GM19328 (cell line): ENCODE results near the gene SPTLC1.
A peak's percentile ranks its signal among the peaks of the same experiment; 100 is the strongest.
"Not testable (repeated sequence)": the region's sequence is repeated elsewhere in the genome, so short reads cannot be mapped to it uniquely, and the experiment has no call there.

Experiments used
- ATAC-seq: cut with Tn5 transposase; IDR thresholded peaks from one replicate; pipeline ENCODE4 v1.9.1; 2021; ENCODE audit warnings: mild to moderate bottlenecking, moderate library complexity; ENCODE audit not compliant: unreplicated experiment

Gene SPTLC1, protein sequence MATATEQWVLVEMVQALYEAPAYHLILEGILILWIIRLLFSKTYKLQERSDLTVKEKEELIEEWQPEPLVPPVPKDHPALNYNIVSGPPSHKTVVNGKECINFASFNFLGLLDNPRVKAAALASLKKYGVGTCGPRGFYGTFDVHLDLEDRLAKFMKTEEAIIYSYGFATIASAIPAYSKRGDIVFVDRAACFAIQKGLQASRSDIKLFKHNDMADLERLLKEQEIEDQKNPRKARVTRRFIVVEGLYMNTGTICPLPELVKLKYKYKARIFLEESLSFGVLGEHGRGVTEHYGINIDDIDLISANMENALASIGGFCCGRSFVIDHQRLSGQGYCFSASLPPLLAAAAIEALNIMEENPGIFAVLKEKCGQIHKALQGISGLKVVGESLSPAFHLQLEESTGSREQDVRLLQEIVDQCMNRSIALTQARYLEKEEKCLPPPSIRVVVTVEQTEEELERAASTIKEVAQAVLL

GRCh38 chr9:92115071-92115858 lies at the start of gene SPTLC1:
SPTLC1 (minus strand) TSS chr9:92115413; CDS start chr9:92115370, 43 bp downstream.
- ATAC-seq = peak; percentile 92

DNA sequence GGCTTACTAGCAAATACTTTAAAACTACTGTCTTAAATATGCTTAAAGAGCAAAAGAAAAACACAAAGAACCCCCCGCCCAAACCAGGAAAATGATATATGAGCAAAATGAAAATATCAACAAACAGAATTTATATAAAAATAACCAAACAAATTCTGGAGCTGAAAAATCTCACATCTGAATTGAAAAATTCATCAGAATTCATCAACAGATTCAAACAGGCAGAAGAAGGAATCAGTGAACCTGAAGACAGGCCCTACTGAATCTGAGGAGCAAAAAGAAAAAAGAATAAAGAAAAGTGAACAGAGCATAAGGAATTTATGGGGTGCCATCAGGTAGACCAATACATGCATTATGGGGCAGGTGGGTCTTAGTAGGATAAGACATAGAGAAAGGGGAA lies 49.8 kb upstream of the SPTLC1 start:
- no peak for ATAC-seq

DNA sequence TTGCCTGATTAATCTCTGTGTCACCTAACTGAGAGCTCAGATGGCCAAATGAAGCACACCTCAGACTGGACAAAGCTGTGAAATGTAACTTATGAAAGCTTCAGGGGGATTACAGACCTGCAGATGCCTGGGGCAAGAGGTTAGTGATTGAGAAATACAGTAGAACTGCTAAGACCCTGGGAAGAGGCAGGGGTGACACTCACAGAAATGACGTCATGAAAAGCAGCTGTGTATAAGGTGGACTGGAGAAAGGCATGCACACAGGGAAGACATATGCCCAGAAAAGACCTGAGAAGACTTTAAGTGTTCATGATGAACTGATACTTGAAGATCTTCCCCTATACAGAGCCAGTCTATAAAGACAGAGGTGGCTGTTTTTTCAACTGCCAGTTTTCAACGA lies 49.3 kb upstream of the SPTLC1 start:
- ATAC-seq = no peak

- no peak for ATAC-seq
These were observed 48.1 kb upstream of the SPTLC1 start for GRCh38 chr9:92163276-92163675.

DNA sequence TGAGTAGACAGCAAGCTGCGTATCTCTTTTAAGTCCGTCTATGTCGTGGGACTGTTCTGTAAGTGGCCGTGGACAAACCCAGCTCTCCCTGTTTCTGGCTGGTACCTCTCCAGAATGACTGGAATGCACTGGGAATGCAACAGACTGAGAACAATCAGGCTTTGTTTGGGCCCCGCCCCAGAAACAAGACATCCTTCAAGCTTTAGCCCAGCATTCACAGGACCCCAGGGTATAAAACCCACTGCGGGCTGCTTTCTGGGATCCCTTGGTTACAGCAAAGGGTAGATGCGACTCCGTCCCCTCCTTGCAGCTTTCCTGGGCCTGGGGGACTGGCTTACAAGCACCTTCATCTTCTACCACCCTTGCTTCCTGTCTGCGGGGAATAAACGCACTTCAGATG lies 45.6 kb upstream of the SPTLC1 start:
- ATAC-seq = no peak

DNA sequence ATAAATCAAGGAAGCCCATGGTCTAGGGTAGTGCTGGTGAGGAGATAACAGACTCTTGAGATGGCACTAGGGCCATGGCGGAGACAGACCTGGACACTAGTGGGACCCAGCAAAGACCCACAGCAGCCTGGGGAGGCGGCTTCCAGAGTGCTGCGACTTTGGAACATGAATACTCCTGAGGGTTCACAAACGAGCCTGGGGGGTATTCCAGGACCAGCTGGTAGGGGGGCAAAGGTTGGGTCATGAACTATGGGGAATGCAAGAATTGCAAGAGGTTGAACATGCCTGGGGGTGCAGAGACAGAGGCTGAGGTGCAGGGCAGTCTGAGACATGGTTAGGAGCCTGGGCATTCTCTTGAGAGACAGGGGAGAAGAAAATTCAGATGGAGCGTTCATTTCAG lies 43.8 kb upstream of the SPTLC1 start:
- no peak for ATAC-seq

DNA sequence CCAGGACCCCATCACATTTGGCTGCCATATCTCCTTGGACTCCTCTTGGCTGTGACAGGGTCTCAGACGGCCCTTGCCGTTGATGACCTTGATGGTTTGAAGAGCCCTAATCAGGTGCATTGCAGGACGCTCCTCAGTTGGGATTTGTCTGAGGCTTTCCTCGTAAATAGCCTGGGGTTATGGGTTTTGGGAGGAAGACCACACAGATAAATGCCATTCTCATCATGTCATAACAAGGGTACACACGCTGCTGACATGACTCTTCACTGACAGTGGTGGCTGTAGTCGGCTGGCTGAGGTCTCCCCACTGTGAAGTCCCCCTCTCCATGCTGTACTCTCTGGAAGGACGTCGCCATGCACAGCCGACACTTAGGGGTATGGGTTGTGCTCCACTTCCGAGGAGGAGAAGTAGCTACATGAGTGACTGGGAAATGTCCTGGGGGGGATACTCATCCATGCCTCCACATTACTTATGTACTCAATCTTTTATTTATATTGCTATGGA lies 42.9 kb upstream of the SPTLC1 start:
- ATAC-seq = no peak

DNA sequence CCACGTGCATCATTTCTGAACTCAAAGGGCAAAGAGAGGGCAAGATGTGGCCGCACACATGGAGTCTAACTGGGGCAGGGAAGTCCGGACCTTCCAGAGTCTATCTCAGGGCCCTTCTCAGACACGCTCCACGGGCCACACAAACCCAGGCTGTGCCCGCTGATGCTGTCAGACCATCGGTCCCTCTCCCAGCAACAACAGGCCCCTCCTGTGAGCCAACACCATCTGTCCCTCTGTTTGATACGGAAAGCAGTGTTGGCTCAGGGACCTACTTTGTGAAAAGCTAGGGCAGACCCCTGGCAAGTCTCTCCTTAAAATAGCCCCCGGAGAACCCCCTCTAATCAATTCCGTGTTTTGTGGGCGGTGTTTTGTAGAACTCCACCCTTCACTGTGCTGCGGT lies 40.5 kb upstream of the SPTLC1 start:
- not testable (repeated sequence) for ATAC-seq

DNA sequence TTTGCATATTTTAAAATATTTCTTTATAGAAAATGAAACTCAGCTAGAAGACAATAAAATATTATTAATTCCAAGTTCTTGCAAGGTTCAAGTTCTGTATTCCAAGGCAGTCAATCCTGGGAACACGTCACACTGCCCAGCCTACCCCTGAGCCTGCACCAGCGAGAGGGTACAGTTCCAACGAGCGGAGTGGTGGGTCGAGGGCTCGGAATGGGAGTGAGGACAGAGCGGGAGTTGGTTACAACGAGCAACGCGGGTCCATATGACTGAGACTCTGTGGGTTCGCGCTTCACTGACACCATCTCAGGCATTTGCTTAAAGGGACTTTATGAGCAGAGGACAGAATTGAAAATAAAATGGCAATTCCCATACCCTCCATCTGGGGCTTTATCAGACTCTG lies 40.0 kb upstream of the SPTLC1 start:
- ATAC-seq = no peak

- not testable (repeated sequence) for ATAC-seq
These were observed 38.5 kb upstream of the SPTLC1 start for GRCh38 chr9:92153466-92154415.

GRCh38 chr9:92151691-92152393 lies 36.6 kb upstream of the SPTLC1 start:
- no peak for ATAC-seq

DNA sequence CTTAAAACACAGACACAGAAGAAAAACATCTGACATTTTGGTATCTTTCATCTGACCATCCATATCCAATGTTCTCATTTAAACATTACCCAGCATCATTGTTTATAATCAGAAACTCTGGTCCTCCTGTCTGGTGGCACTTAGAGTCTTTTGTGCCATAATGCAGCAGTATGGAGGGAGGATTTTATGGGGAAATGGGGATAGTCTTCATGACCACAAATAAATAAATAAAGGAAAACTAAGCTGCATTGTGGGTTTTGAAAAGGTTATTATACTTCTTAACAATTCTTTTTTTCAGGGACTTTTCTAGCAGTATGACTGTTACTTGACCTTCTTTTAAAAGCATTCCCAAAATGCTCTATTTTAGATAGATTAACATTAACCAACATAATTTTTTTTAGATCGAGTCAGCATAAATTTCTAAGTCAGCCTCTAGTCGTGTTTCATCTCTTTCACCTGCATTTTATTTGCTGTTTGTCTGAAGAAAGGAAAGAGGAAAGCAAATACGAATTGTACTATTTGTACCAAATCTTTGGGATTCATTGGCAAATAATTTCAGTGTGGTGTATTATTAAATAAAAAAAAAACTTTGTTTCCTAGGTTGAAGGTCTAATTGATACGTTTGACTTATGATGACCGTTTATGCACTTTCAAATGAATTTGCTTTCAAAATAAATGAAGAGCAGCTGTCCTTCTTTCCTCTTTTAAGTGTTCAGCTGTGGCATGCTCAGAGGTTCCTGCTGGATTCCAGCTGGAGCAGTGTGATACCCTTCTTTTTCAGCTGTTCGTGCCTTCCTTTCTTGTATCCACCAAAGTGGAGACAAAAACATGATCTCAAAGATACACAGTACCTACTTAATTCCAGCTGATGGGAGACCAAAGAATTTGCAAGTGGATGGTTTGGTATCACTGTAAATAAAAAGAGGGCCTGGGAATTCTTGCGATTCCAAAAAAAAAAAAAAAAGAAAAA lies 35.6 kb upstream of the SPTLC1 start:
- ATAC-seq = not testable (repeated sequence)

- no peak for ATAC-seq
These were observed 32.6 kb upstream of the SPTLC1 start for GRCh38 chr9:92147852-92148180.

DNA sequence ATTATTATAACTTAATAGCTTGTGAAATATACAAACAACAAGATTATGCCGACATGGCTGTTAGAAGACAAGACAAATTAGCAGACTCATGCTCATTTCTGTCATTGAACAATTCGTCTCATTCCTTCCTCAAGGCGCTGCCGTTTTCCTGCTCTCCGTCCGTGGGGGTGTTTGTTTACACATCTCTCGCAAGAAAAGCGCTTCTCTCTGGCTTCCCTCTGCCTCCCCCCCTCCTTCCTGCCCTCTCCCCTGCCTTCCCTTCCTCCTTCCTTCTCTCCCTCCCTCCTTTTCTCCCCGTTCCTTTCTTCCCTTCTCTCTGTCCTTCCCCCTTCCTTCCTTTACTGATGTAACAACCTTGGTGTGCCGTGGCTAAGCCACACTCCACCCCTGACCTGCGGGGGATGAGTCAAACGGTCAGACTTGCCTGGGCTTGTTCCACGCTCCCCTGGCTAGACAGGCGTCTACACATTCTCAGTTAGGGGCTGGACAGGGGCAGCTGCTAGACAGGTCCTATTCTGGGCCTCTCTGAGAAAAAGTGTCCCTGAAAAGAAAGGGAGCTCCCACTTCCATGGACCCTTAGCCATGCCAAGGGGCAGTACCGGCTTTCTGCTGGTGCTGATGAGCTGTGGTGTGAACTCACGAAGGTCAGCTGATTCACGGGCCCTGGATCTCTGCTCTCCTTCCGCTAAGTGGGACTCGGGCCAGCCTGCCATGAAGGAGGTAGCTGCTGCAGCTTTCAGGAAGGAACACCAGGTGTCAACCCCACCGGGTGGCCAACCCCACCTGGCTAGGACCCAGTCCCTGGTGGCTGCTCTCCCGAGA lies 32.0 kb upstream of the SPTLC1 start:
- no peak for ATAC-seq

GRCh38 chr9:92146610-92147009 lies 31.4 kb upstream of the SPTLC1 start:
- no peak for ATAC-seq

DNA sequence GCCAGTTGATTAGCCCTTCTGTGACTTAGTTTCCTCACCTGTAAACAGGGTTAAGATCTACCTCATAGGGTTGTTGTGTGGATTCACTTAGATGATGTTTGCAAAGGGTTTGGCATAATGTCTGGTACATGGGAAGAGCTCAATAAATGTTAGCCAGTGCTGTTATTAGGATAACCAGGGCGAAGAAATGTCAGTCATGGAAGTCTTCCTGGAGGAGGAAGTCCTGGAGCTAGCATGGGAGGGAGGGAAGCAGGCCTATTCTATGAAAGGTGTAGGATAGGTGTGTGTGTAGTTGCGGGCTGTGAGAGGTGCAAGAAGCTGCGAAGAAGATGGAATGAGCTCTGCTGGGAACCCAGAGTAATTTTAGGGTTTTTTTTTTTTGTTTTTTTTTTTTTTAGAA lies 30.6 kb upstream of the SPTLC1 start:
- not testable (repeated sequence) for ATAC-seq

GRCh38 chr9:92142329-92142728 lies 27.1 kb upstream of the SPTLC1 start:
- no peak for ATAC-seq
